Heart right ventricle (tissue), 16 donors: ENCODE measurements around the gene TXNDC11. TPM values are rescaled to one million over a fixed set of nuclear protein-coding genes. Genes with fewer than 3 reads are reported as not detected.

Source experiments
- ATAC-seq, 8 donors: fragments of 200-7000 bp; cut with Tn5 transposase; one replicate each; pipeline ENCODE4 v1.9.1; 2020; ENCODE audit warnings: mild to moderate bottlenecking in 8 of 8, moderate library complexity in 8 of 8, moderate number of reproducible peaks in 1 of 8
- DNase-seq, 2 donors: peaks; one replicate each; pipeline ENCODE4 v3.0.0-alpha.2; 2020
- H3K27ac ChIP-seq, 10 donors: fragments of 200-600 bp; sonication (generic) in 2 of 10; one replicate each; pipeline versions ENCODE4 v1.5.0 to v1.8.0; 2020 to 2022; ENCODE audit warnings: mild to moderate bottlenecking in 3 of 10
- H3K27me3 ChIP-seq, 7 donors: fragments of 200-600 bp; one replicate each; pipeline ENCODE4 v1.8.0; 2021 to 2022; ENCODE audit warnings: mild to moderate bottlenecking in 2 of 7
- H3K36me3 ChIP-seq, 9 donors: fragments of 200-600 bp; sonication (generic) in 1 of 9; one replicate each; pipeline versions ENCODE4 v1.5.0 to v1.8.0; 2020 to 2022; ENCODE audit warnings: mild to moderate bottlenecking in 2 of 9
- H3K4me1 ChIP-seq, 9 donors: fragments of 200-600 bp; sonication (generic) in 1 of 9; one replicate each; pipeline versions ENCODE4 v1.5.0 to v1.8.0; 2020 to 2022; ENCODE audit warnings: mild to moderate bottlenecking in 4 of 9
- H3K4me3 ChIP-seq, 10 donors: fragments of 200-600 bp; sonication (generic) in 2 of 10; one replicate each; pipeline versions ENCODE4 v1.5.0 to v1.8.0; 2020 to 2022; ENCODE audit warnings: mild to moderate bottlenecking in 7 of 10, moderate library complexity in 2 of 10
- H3K9me3 ChIP-seq, 11 donors: fragments of 200-600 bp in 10 of 11; sonication (generic) in 2 of 11; one replicate each; pipeline versions ENCODE4 v1.5.0 to v1.8.0; 2013 to 2022; ENCODE audit warnings: mild to moderate bottlenecking in 2 of 11, control low read depth in 1 of 11, moderate library complexity in 1 of 11
- WGBS, 2 donors: extraction: QIAGEN DNeasy Blood & Tissue Kit; methylation state at CpG; one replicate each; pipeline ENCODE4 v1.1.7; 2013; ENCODE audit warnings: inconsistent platforms in 1 of 2; 5-methylcytosine and 5-hydroxymethylcytosine counted together
- intact Hi-C, 10 donors: fragments of 100-400 bp; cut with DNase I; formaldehyde crosslinking; loops; one replicate each; pipeline versions ENCODE4 v1.11.1 to v1.14.2; 2022
- polyA plus RNA-seq, 2 donors: library from polyadenylated mRNA; stranded (reverse); fragments of 200-250 nt; gene quantifications; one replicate each; pipeline ENCODE4 v1.2.3, GENCODE V29; 2013
- total RNA-seq, 10 donors: library from RNA; stranded (reverse); fragmentation: NEBNext Ultra II Directional in 3 of 10; extraction: Animal tissue kit (Norgen Biotek cat#: 25700) in 3 of 10; gene quantifications; one replicate each; pipeline versions ENCODE4 v1.2.1 to v1.2.4, GENCODE V29; 2021 to 2023
- TF ChIP-seq, protein P1 (sequence below), 9 donors: fragments of 200-600 bp; sonication (generic) in 2 of 9; IDR thresholded peaks; one replicate each; pipeline versions ENCODE4 v1.5.0 to v1.8.0; 2021 to 2022; ENCODE audit warnings: antibody characterized with exemption in 9 of 9, mild to moderate bottlenecking in 5 of 9, moderate library complexity in 1 of 9
- donor health status: Arrhythmogenic right ventricular cardiomyopathy.
- donor health status: ischemic (EF 13 %, LVEDD 7.1; RV severe dilation, severe dysfunction).
- donor health status: healthy with polysubstance abuse.
- donor health status: DM: no; HTN: yes; CAD: no.
- donor health status: DM: no; HTN: no; CAD: no.
- donor health status: ischemic (EF 25% LVEDD 6.9; RV normal size, moderate dysfunction).
- donor health status: ischemic (EF 25% LVEDD 5.7; RV mildly dilated, moderate dysfunction).
- donor health status: healthy.
- donor health status: DM: yes; HTN: yes; CAD: no.
- donor health status: Ischemic cardiomyopathy.
- donor health status: ischemic (EF 35%, LVEDD 5.7; RV mildly dilated, moderate dysfunction).
- donor health status: nonischemic (EF 11% LVEDD 7.7; RV severe dilation, severe dysfunction).
- donor health status: DM: yes; HTN: yes; CAD: no.
- donor health status: PGD.
- donor health status: ischemic (EF 29% LVEDD 5.4; RV normal size, mild dysfunction).
- donor health status: nonischemic (EF 23%, LVEDD 6.1; RV moderate dilation, normal function).

TXNDC11 gene
- total and polyA plus RNA-seq, 12 donors = 16.8 to 46.7 (median 25.1) TPM

GRCh38 chr16:11658896-11659708 is 83.6 kb downstream of the TXNDC11 start:
- TF ChIP-seq, protein P1, sequence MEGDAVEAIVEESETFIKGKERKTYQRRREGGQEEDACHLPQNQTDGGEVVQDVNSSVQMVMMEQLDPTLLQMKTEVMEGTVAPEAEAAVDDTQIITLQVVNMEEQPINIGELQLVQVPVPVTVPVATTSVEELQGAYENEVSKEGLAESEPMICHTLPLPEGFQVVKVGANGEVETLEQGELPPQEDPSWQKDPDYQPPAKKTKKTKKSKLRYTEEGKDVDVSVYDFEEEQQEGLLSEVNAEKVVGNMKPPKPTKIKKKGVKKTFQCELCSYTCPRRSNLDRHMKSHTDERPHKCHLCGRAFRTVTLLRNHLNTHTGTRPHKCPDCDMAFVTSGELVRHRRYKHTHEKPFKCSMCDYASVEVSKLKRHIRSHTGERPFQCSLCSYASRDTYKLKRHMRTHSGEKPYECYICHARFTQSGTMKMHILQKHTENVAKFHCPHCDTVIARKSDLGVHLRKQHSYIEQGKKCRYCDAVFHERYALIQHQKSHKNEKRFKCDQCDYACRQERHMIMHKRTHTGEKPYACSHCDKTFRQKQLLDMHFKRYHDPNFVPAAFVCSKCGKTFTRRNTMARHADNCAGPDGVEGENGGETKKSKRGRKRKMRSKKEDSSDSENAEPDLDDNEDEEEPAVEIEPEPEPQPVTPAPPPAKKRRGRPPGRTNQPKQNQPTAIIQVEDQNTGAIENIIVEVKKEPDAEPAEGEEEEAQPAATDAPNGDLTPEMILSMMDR (IDR thresholded peaks at IDR 0.05) = no peak
- intact Hi-C loops = no loop called here
- H3K4me3 ChIP-seq = no peak overlapping the region
- H3K4me1 ChIP-seq = peaks cover 0 to 14% (median 5%) of the 10 kb centered on the region in 9 donors
- ATAC-seq (peak; percentile 40 to 86 (median 70)), DNase-seq (peak in 1 of 2 donors; percentile 36)
- no peaks in the 10 kb centered on the region for H3K36me3 ChIP-seq
- no peaks in the 10 kb centered on the region for H3K27me3 ChIP-seq
- H3K27ac ChIP-seq = peak overlapping the region in 3 of 10 donors; percentile 9 to 29 (median 19)
- H3K9me3 ChIP-seq = no peaks in the 10 kb centered on the region
- whole genome bisulfite sequencing, 2 donors = 64 to 81% methylated on average over 19 of the region's 19 CpGs

GRCh38 chr16:11657556-11657955 is 85.1 kb downstream of the TXNDC11 start:
- no peaks in the 10 kb centered on the region for H3K9me3 ChIP-seq
- no peak for ATAC-seq
- intact Hi-C loops = no loop called here
- no peak overlapping the region for H3K4me3 ChIP-seq
- H3K27me3 ChIP-seq = no peaks in the 10 kb centered on the region
- H3K27ac ChIP-seq = no peak overlapping the region
- no peaks in the 10 kb centered on the region for H3K36me3 ChIP-seq
- DNase-seq = no peak
- H3K4me1 ChIP-seq = peaks cover 0 to 14% (median 5%) of the 10 kb centered on the region in 9 donors
- TF ChIP-seq, protein P1 (IDR thresholded peaks at IDR 0.05) = no peak
- WGBS, 2 donors = 86 to 87% methylated on average over 8 of the region's 8 CpGs

GRCh38 chr16:11655655-11656054 is 87.0 kb downstream of the TXNDC11 start:
- Histone ChIP-seq H3K4me1 (peaks cover 0 to 14% (median 5%) of the 10 kb centered on the region in 9 donors), H3K9me3 (no peaks in the 10 kb centered on the region), H3K27ac (no peak overlapping the region), H3K4me3 (no peak overlapping the region), H3K27me3 (no peaks in the 10 kb centered on the region), H3K36me3 (no peaks in the 10 kb centered on the region)
- TF ChIP-seq, protein P1 (IDR thresholded peaks at IDR 0.05) = no peak
- 92 to 96% methylated on average over 7 of the region's 7 CpGs for whole genome bisulfite sequencing, 2 donors
- ATAC-seq (no peak), DNase-seq (no peak)
- intact Hi-C loops = no loop called here

GRCh38 chr16:11651796-11652195 is 90.9 kb downstream of the TXNDC11 start:
- no peak overlapping the region for H3K27ac ChIP-seq
- DNase-seq = no peak
- H3K36me3 ChIP-seq = no peaks in the 10 kb centered on the region
- intact Hi-C loops = loop anchor here in 1 of 10 donors (5.0 kb wide), 1 partner anchor 61 kb away; no protein-coding TSS in a partner anchor
- H3K27me3 ChIP-seq = no peaks in the 10 kb centered on the region
- H3K9me3 ChIP-seq = no peaks in the 10 kb centered on the region
- no peak for ATAC-seq
- WGBS, 2 donors = 81 to 85% methylated on average over 8 of the region's 8 CpGs
- no peaks in the 10 kb centered on the region for H3K4me1 ChIP-seq
- TF ChIP-seq, protein P1 (IDR thresholded peaks at IDR 0.05) = no peak
- H3K4me3 ChIP-seq = no peak overlapping the region
